GM12878 (cell line): Measurements from ENCODE around the gene CA11. TPM values are rescaled to one million over a fixed set of nuclear protein-coding genes. Genes with fewer than 3 reads are reported as not detected.

ENCODE experiments used
- ATAC-seq: fragments of 200-7000 bp; cut with Tn5 transposase; 3 replicates; pipeline ENCODE4 v1.9.1; 2020; ENCODE audit warnings: mild to moderate bottlenecking, moderate library complexity
- BruUV-seq: library from RNA; stranded (reverse); fragments of 400-500 nt; replicated peaks from 2 replicates; lab custom pipeline; 2021; lab: Mats Ljungman, UMichigan
- CTCF ChIA-PET: fragments of 300-600 bp; sonication (Branson Sonifier 250); formaldehyde crosslinking; extraction: SDS; loops from one replicate; lab custom pipeline; 2021; ENCODE audit warnings: inconsistent platforms; lab: Yijun Ruan, JAX
- POLR2A ChIA-PET: fragments of 350-600 bp; formaldehyde crosslinking; extraction: SDS; loops from one replicate; lab custom pipeline; 2021; ENCODE audit warnings: inconsistent platforms; lab: Charles Lee
- RAD21 ChIA-PET: fragments of 300-600 bp; sonication (Branson Sonifier 250); formaldehyde crosslinking; loops from one replicate; lab custom pipeline; 2023; ENCODE audit warnings: antibody characterized with exemption; ENCODE audit not compliant: unreplicated experiment; lab: Charles Lee
- SMC1A ChIA-PET: fragments of 300-600 bp; sonication (Branson Sonifier 250); formaldehyde crosslinking; loops from one replicate; lab custom pipeline; 2023; ENCODE audit not compliant: unreplicated experiment, uncharacterized antibody; lab: Charles Lee
- DNase-seq: peaks from one replicate; pipeline ENCODE4 v3.0.0-alpha.2; 2011; ENCODE audit warnings: low read depth, low spot score
- FAIRE-seq: peaks from 3 replicates; lab custom pipeline; 2011; peaks lifted over from hg19 to GRCh38; lab: Jason Lieb, UNC
- H2AFZ ChIP-seq: 2 replicates; pipeline ENCODE4 v1.6.0; 2011; ENCODE audit warnings: low read depth, low read length, control low read depth; ENCODE audit not compliant: control insufficient read depth
- H3K27ac ChIP-seq: 2 replicates; pipeline ENCODE4 v1.5.1; 2011; ENCODE audit warnings: control low read depth; ENCODE audit not compliant: control insufficient read depth, insufficient read depth
- H3K27me3 ChIP-seq, 2 experiments: replicated peaks in 1 of 2; 2 replicates each; pipeline versions ENCODE4 v1.6.0 to v1.6.1; 2011; ENCODE audit warnings: low read length in 1 of 2; ENCODE audit not compliant: control insufficient read depth in 2 of 2, insufficient read depth in 2 of 2
- H3K36me3 ChIP-seq, 2 experiments: 2 replicates each; pipeline ENCODE4 v1.5.1; 2011; ENCODE audit warnings: low read length in 1 of 2; ENCODE audit not compliant: control insufficient read depth in 2 of 2, insufficient read depth in 2 of 2
- H3K4me1 ChIP-seq: 2 replicates; pipeline ENCODE4 v1.6.1; 2011; ENCODE audit warnings: mild to moderate bottlenecking, low read length, moderate library complexity, mixed read lengths; ENCODE audit not compliant: control insufficient read depth, insufficient read depth
- H3K4me2 ChIP-seq: 2 replicates; pipeline ENCODE4 v1.6.0; 2011; ENCODE audit warnings: control low read depth; ENCODE audit not compliant: control insufficient read depth, insufficient read depth
- H3K4me3 ChIP-seq: fragments of 200-600 bp; sonication (generic); 2 replicates; pipeline ENCODE4 v1.5.1; 2016
- H3K79me2 ChIP-seq: 2 replicates; pipeline ENCODE4 v1.6.0; 2011; ENCODE audit warnings: low read length; ENCODE audit not compliant: control insufficient read depth, insufficient read depth
- H3K9ac ChIP-seq: 2 replicates; pipeline ENCODE4 v1.8.0; 2011; ENCODE audit warnings: low read length, control low read depth, mixed read lengths; ENCODE audit not compliant: control insufficient read depth, insufficient read depth
- H3K9me3 ChIP-seq: replicated peaks from 3 replicates; pipeline ENCODE4 v1.5.1; 2011; ENCODE audit warnings: mild to moderate bottlenecking, low read length; ENCODE audit not compliant: control insufficient read depth, insufficient read depth
- H4K20me1 ChIP-seq: 2 replicates; pipeline ENCODE4 v1.6.0; 2011; ENCODE audit not compliant: control insufficient read depth, insufficient read depth
- BRCA1 ChIP-seq: IDR thresholded peaks from 2 replicates; pipeline ENCODE4 v1.6.1; 2011; ENCODE audit warnings: low read depth, low read length, improper control_type of control experiment
- ETV6 ChIP-seq, 2 experiments: fragments of 450-650 bp in 1 of 2; IDR thresholded peaks in 1 of 2; conservative IDR thresholded peaks in 1 of 2; 2 replicates each; pipeline ENCODE4 v1.6.1; 2014; ENCODE audit warnings: antibody characterized with exemption in 1 of 2, borderline replicate concordance in 1 of 2, low read depth in 1 of 2, mild to moderate bottlenecking in 1 of 2, moderate library complexity in 1 of 2
- LARP7 ChIP-seq: fragments of 450-650 bp; IDR thresholded peaks from 2 replicates; pipeline ENCODE4 v1.6.1; 2017; ENCODE audit warnings: mild to moderate bottlenecking
- MYB ChIP-seq: fragments of 150-350 bp; IDR thresholded peaks from 2 replicates; pipeline ENCODE4 v1.6.1; 2014; ENCODE audit warnings: mild to moderate bottlenecking, low read depth, low read length, borderline replicate concordance
- SREBF1 ChIP-seq: IDR thresholded peaks from 2 replicates; pipeline ENCODE4 v1.6.1; 2012; ENCODE audit warnings: mild to moderate bottlenecking, low read length
- SRF ChIP-seq, 2 experiments: IDR thresholded peaks; 2 replicates each; pipeline ENCODE4 v1.6.1; 2011; ENCODE audit warnings: low read depth in 2 of 2, low read length in 2 of 2, mild to moderate bottlenecking in 1 of 2, moderate library complexity in 1 of 2
- WGBS: methylation state at CpG from one replicate; pipeline ENCODE4 v1.1.6; 2016; ENCODE audit warnings: low lambda C conversion rate; ENCODE audit not compliant: insufficient replicate concordance, insufficient coverage; ENCODE audit errors: missing lambda C conversion rate; 5-methylcytosine and 5-hydroxymethylcytosine counted together
- in situ Hi-C: fragments of 300-500 bp; cut with MboI; formaldehyde crosslinking; loops from 9 replicates; pipeline ENCODE4 v1.14.3; 2018; ENCODE audit warnings: mixed read lengths
- intact Hi-C: fragments of 100-400 bp; cut with micrococcal nuclease; formaldehyde crosslinking; loops from one replicate; pipeline ENCODE4 v1.14.2; 2022; ENCODE audit not compliant: unreplicated experiment
- polyA plus RNA-seq, 11 experiments: library from polyadenylated mRNA; depleted of rRNA in 4 of 11; unstranded in 6 of 11; stranded (reverse) in 5 of 11; fragments of >200 nt; fragmentation: Nextera tagmentation in 4 of 11; fragmentation: Illumina TruSeq in 1 of 11; extraction: Ambion mirVana in 4 of 11; extraction: Trizol in 1 of 11; gene quantifications; 1 replicate in 1 of 11; 2 replicates in 10 of 11; pipeline versions ENCODE4 v1.2.1 to v1.2.3, GENCODE V29; 2011 to 2016; ENCODE audit warnings: inconsistent platforms in 2 of 11, missing spikeins in 2 of 11, low read depth in 1 of 11
- total RNA-seq, 4 experiments: library from RNA; depleted of rRNA in 3 of 4; stranded (reverse); fragments of >200 nt in 3 of 4; fragmentation: Illumina TruSeq in 1 of 4; extraction: Trizol in 1 of 4; gene quantifications; 2 replicates each; pipeline versions ENCODE4 v1.2.1 to v1.2.3, GENCODE V29; 2013 to 2021
- TF ChIP-seq, protein P1 (sequence below): fragments of 150-350 bp; IDR thresholded peaks from 2 replicates; pipeline ENCODE4 v1.6.1; 2016; ENCODE audit warnings: low read depth, low read length

CA11 gene
- total and polyA plus RNA-seq, 10 of the 15 experiments (the other 5 are each of a cell fraction or from before 2014, with no cell fraction given), result 1.7 to 7.5 (median 2.4) TPM

DNA sequence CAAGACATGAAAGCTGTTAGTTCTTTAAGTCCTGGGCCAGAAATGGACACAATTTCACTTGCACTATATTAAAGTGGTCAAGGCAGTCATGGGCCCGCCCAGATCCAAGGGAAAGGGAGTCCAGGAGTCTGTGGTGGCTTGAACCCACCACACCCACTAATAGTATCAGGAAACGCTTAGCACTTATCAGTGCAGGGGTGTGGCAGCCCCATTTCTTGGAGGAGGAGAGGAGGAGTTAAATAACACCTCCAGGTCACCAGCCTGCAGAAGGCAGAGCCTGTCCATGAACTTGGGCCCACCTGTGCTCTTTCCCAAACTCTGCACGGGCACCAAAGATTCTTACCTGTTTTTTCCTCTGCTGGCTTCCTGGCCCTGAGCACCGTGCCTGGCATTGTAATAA, 32.2 kb upstream of the CA11 start:
- Histone ChIP-seq H3K27ac (no peak overlapping the region), H3K9me3 (no peaks in the 10 kb centered on the region), H3K9ac (no peak overlapping the region), H3K79me2 (no peaks in the 10 kb centered on the region), H2AFZ (no peak overlapping the region), H3K4me3 (no peak overlapping the region), H3K36me3 (no peaks in the 10 kb centered on the region), H4K20me1 (no peaks in the 10 kb centered on the region), H3K27me3 (peaks cover 0 to 2% of the 10 kb centered on the region in 2 experiments; a peak in 2 of 4 replicates), H3K4me1 (peaks cover 3% of the 10 kb centered on the region; the same call in 1 of the 2 replicates), H3K4me2 (no peak overlapping the region)
- FAIRE-seq, result no peak
- RAD21 ChIA-PET, result interaction anchor here (1.4 kb wide), 1 partner anchor 32 kb away, joined by 5 read pairs; the partner anchor contains the start of gene CA11
- SMC1A ChIA-PET, result no interaction called here
- ATAC-seq, result no peak
- WGBS, result 20% methylated on average over 4 of the region's 4 CpGs
- POLR2A ChIA-PET, result interaction anchor here (0.8 to 1.4 kb wide), 2 partner anchors 35 to 98 kb away, joined by 3 read pairs; no protein-coding TSS in a partner anchor
- no TSS peak for BruUV-seq
- CTCF ChIA-PET, result interaction anchor here (0.9 to 1.1 kb wide), 3 partner anchors 33 to 110 kb away, joined by 3 read pairs; partner anchors contain the start of gene CA11
- intact Hi-C loops (no loop called here), in situ Hi-C loops (no loop called here)
- DNase-seq, result no peak
- TF ChIP-seq ETV6 (conservative IDR thresholded peaks at IDR 0.05 in 1 of 2, IDR thresholded peaks at IDR 0.05 in 1 of 2; ENCODE audit: borderline replicate concordance in 1 of 2, low read depth in 1 of 2) (no peak), SREBF1 (no peak), LARP7 (no peak), SRF (IDR thresholded peaks at IDR 0.05; ENCODE audit: low read depth in 2 of 2, low read length in 2 of 2) (no peak), MYB (no peak), BRCA1 (no peak)
- TF ChIP-seq, protein P1, sequence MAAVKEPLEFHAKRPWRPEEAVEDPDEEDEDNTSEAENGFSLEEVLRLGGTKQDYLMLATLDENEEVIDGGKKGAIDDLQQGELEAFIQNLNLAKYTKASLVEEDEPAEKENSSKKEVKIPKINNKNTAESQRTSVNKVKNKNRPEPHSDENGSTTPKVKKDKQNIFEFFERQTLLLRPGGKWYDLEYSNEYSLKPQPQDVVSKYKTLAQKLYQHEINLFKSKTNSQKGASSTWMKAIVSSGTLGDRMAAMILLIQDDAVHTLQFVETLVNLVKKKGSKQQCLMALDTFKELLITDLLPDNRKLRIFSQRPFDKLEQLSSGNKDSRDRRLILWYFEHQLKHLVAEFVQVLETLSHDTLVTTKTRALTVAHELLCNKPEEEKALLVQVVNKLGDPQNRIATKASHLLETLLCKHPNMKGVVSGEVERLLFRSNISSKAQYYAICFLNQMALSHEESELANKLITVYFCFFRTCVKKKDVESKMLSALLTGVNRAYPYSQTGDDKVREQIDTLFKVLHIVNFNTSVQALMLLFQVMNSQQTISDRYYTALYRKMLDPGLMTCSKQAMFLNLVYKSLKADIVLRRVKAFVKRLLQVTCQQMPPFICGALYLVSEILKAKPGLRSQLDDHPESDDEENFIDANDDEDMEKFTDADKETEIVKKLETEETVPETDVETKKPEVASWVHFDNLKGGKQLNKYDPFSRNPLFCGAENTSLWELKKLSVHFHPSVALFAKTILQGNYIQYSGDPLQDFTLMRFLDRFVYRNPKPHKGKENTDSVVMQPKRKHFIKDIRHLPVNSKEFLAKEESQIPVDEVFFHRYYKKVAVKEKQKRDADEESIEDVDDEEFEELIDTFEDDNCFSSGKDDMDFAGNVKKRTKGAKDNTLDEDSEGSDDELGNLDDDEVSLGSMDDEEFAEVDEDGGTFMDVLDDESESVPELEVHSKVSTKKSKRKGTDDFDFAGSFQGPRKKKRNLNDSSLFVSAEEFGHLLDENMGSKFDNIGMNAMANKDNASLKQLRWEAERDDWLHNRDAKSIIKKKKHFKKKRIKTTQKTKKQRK, result no peak
- TF ChIP-seq, all 136 proteins: peak for 0
